ENCODE measurements around the gene TEKT1.

The TEKT1 gene

GRCh38 chr17:6811510-6811909 lies 20.0 kb downstream of the TEKT1 start:
- Histone ChIP-seq H3K4me3 (replicated peaks; ENCODE audit: insufficient read depth, low read length) (no peak overlapping the region), H3K27ac (replicated peaks) (no peak overlapping the region), H3K27me3 (ENCODE audit: insufficient read depth, poor library complexity, severe bottlenecking) (no peaks in the 10 kb centered on the region)
- no peak for DNase-seq (ENCODE audit: low read depth in 1 of 2, low spot score in 1 of 2)
- no peak for TF ChIP-seq SPI1 (IDR thresholded peaks at IDR 0.05; ENCODE audit: borderline replicate concordance, low read depth)
- no peak for TF ChIP-seq GABPA (IDR thresholded peaks at IDR 0.05; ENCODE audit: low read depth)
- TF ChIP-seq POLR2AphosphoS5 (IDR thresholded peaks at IDR 0.05; ENCODE audit: low read depth) = no peak
- TF ChIP-seq, protein P1, sequence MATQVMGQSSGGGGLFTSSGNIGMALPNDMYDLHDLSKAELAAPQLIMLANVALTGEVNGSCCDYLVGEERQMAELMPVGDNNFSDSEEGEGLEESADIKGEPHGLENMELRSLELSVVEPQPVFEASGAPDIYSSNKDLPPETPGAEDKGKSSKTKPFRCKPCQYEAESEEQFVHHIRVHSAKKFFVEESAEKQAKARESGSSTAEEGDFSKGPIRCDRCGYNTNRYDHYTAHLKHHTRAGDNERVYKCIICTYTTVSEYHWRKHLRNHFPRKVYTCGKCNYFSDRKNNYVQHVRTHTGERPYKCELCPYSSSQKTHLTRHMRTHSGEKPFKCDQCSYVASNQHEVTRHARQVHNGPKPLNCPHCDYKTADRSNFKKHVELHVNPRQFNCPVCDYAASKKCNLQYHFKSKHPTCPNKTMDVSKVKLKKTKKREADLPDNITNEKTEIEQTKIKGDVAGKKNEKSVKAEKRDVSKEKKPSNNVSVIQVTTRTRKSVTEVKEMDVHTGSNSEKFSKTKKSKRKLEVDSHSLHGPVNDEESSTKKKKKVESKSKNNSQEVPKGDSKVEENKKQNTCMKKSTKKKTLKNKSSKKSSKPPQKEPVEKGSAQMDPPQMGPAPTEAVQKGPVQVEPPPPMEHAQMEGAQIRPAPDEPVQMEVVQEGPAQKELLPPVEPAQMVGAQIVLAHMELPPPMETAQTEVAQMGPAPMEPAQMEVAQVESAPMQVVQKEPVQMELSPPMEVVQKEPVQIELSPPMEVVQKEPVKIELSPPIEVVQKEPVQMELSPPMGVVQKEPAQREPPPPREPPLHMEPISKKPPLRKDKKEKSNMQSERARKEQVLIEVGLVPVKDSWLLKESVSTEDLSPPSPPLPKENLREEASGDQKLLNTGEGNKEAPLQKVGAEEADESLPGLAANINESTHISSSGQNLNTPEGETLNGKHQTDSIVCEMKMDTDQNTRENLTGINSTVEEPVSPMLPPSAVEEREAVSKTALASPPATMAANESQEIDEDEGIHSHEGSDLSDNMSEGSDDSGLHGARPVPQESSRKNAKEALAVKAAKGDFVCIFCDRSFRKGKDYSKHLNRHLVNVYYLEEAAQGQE (IDR thresholded peaks at IDR 0.05; ENCODE audit: insufficient replicate concordance, low read depth) = no peak
- TF ChIP-seq, protein P2, sequence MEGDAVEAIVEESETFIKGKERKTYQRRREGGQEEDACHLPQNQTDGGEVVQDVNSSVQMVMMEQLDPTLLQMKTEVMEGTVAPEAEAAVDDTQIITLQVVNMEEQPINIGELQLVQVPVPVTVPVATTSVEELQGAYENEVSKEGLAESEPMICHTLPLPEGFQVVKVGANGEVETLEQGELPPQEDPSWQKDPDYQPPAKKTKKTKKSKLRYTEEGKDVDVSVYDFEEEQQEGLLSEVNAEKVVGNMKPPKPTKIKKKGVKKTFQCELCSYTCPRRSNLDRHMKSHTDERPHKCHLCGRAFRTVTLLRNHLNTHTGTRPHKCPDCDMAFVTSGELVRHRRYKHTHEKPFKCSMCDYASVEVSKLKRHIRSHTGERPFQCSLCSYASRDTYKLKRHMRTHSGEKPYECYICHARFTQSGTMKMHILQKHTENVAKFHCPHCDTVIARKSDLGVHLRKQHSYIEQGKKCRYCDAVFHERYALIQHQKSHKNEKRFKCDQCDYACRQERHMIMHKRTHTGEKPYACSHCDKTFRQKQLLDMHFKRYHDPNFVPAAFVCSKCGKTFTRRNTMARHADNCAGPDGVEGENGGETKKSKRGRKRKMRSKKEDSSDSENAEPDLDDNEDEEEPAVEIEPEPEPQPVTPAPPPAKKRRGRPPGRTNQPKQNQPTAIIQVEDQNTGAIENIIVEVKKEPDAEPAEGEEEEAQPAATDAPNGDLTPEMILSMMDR (IDR thresholded peaks at IDR 0.05; ENCODE audit: insufficient read depth, low read length) = no peak

- no peak overlapping the region for H3K27ac ChIP-seq (replicated peaks)
- H3K27me3 ChIP-seq (ENCODE audit: insufficient read depth, poor library complexity, severe bottlenecking) = no peaks in the 10 kb centered on the region
- no peak for DNase-seq (ENCODE audit: low read depth in 1 of 2, low spot score in 1 of 2)
- TF ChIP-seq POLR2AphosphoS5 (IDR thresholded peaks at IDR 0.05; ENCODE audit: low read depth) (no peak), GABPA (IDR thresholded peaks at IDR 0.05; ENCODE audit: low read depth) (no peak), SPI1 (IDR thresholded peaks at IDR 0.05; ENCODE audit: borderline replicate concordance, low read depth) (no peak)
- TF ChIP-seq, protein P1 (IDR thresholded peaks at IDR 0.05; ENCODE audit: insufficient replicate concordance, low read depth) = no peak
- TF ChIP-seq, protein P2 (IDR thresholded peaks at IDR 0.05; ENCODE audit: insufficient read depth, low read length) = no peak
- H3K4me3 ChIP-seq (replicated peaks; ENCODE audit: insufficient read depth, low read length) = no peak overlapping the region
Observed at GRCh38 chr17:6800422-6801027, 31.0 kb downstream of the TEKT1 start.

- no peak for TF ChIP-seq POLR2AphosphoS5 (IDR thresholded peaks at IDR 0.05; ENCODE audit: low read depth)
- no peak for TF ChIP-seq SPI1 (IDR thresholded peaks at IDR 0.05; ENCODE audit: borderline replicate concordance, low read depth)
- TF ChIP-seq GABPA (IDR thresholded peaks at IDR 0.05; ENCODE audit: low read depth) = no peak
- TF ChIP-seq, protein P1 (IDR thresholded peaks at IDR 0.05; ENCODE audit: insufficient replicate concordance, low read depth) = no peak
- TF ChIP-seq, protein P2 (IDR thresholded peaks at IDR 0.05; ENCODE audit: insufficient read depth, low read length) = no peak
- Histone ChIP-seq H3K27me3 (ENCODE audit: insufficient read depth, poor library complexity, severe bottlenecking) (no peaks in the 10 kb centered on the region), H3K27ac (replicated peaks) (no peak overlapping the region), H3K4me3 (replicated peaks; ENCODE audit: insufficient read depth, low read length) (no peak overlapping the region)
- DNase-seq (ENCODE audit: low read depth in 1 of 2, low spot score in 1 of 2) = no peak
Observed at GRCh38 chr17:6799738-6800137, 31.8 kb downstream of the TEKT1 start.

All from HL-60 (cell line).